H1 (cell line): ENCODE measurements around the gene IL16. TPM values are rescaled to one million over a fixed set of nuclear protein-coding genes. Genes with fewer than 3 reads are reported as not detected.

ENCODE experiments used
- CTCF ChIA-PET: fragments of 300-600 bp; sonication (Branson Sonifier 250); formaldehyde crosslinking; loops from one replicate; lab custom pipeline; 2021; ENCODE audit not compliant: partially characterized antibody; lab: Charles Lee
- POLR2A ChIA-PET: fragments of 300-600 bp; sonication (Branson Sonifier 250); formaldehyde crosslinking; loops from one replicate; lab custom pipeline; 2021; ENCODE audit warnings: inconsistent platforms; ENCODE audit not compliant: partially characterized antibody; lab: Charles Lee
- DNase-seq, 2 experiments: peaks; one replicate each; pipeline versions ENCODE4 v3.0.0 to v3.0.0-alpha.2; 2010 to 2022; ENCODE audit warnings: low spot score in 2 of 2, low read depth in 1 of 2, mixed read lengths in 1 of 2
- FAIRE-seq: peaks from 2 replicates; lab custom pipeline; 2011; peaks lifted over from hg19 to GRCh38; lab: Jason Lieb, UNC
- H2AFZ ChIP-seq: 2 replicates; pipeline ENCODE4 v1.8.1; 2012; ENCODE audit warnings: low read length, inconsistent platforms
- H2AK5ac ChIP-seq: 2 replicates; pipeline ENCODE4 v1.6.1; 2013; ENCODE audit warnings: low read depth, low read length
- H2BK120ac ChIP-seq: replicated peaks from 2 replicates; pipeline ENCODE3; 2013; ENCODE audit warnings: low read depth, low read length, inconsistent platforms
- H2BK12ac ChIP-seq: 2 replicates; pipeline ENCODE4 v1.6.1; 2013; ENCODE audit warnings: low read depth, low read length
- H2BK15ac ChIP-seq: 2 replicates; pipeline ENCODE4 v1.6.1; 2013; ENCODE audit warnings: low read length
- H2BK20ac ChIP-seq: 2 replicates; pipeline ENCODE4 v1.6.1; 2013; ENCODE audit warnings: low read length
- H2BK5ac ChIP-seq: 2 replicates; pipeline ENCODE4 v1.6.1; 2013; ENCODE audit warnings: low read depth, low read length
- H3K14ac ChIP-seq: 2 replicates; pipeline ENCODE4 v1.6.1; 2013; ENCODE audit warnings: inconsistent platforms; ENCODE audit not compliant: insufficient read length
- H3K18ac ChIP-seq: 2 replicates; pipeline ENCODE4 v1.6.1; 2013; ENCODE audit warnings: low read length; ENCODE audit errors: extremely low read depth
- H3K23ac ChIP-seq: 2 replicates; pipeline ENCODE4 v1.6.1; 2013; ENCODE audit warnings: inconsistent platforms; ENCODE audit not compliant: insufficient read length
- H3K23me2 ChIP-seq: 2 replicates; pipeline ENCODE4 v1.6.1; 2013; ENCODE audit warnings: low read depth, low read length
- H3K27ac ChIP-seq: 2 replicates; pipeline ENCODE4 v1.6.1; 2011; ENCODE audit warnings: low read depth, low read length, inconsistent platforms
- H3K27me3 ChIP-seq, 4 experiments: replicated peaks in 1 of 4; 1 replicate in 1 of 4; 2 replicates in 3 of 4; pipeline versions ENCODE4 v1.6.1 to v1.8.1; 2011 to 2013; ENCODE audit warnings: low read length in 3 of 4, mild to moderate bottlenecking in 3 of 4, inconsistent platforms in 2 of 4, mixed read lengths in 2 of 4, moderate library complexity in 1 of 4; ENCODE audit not compliant: control insufficient read depth in 3 of 4, insufficient read depth in 3 of 4; ENCODE audit errors: extremely low read depth in 1 of 4
- H3K36me3 ChIP-seq, 4 experiments: 2 replicates each; pipeline versions ENCODE4 v1.6.1 to v1.8.1; 2011 to 2013; ENCODE audit warnings: mild to moderate bottlenecking in 4 of 4, low read length in 3 of 4, moderate library complexity in 2 of 4, control low read depth in 1 of 4, inconsistent platforms in 1 of 4; ENCODE audit not compliant: insufficient read depth in 4 of 4, control insufficient read depth in 2 of 4
- H3K4ac ChIP-seq: replicated peaks from 2 replicates; pipeline ENCODE3; 2013; ENCODE audit warnings: low read length, low read depth, mixed read lengths, inconsistent platforms; ENCODE audit not compliant: insufficient read length
- H3K4me1 ChIP-seq, 4 experiments: replicated peaks in 1 of 4; 1 replicate in 1 of 4; 2 replicates in 3 of 4; pipeline versions ENCODE4 v1.6.1 to v1.8.1; 2011 to 2013; ENCODE audit warnings: low read length in 3 of 4, inconsistent platforms in 2 of 4, mixed read lengths in 1 of 4; ENCODE audit not compliant: insufficient read depth in 4 of 4, control insufficient read depth in 3 of 4
- H3K4me2 ChIP-seq, 2 experiments: 2 replicates each; pipeline versions ENCODE4 v1.6.1 to v1.8.1; 2011 to 2013; ENCODE audit warnings: low read depth in 2 of 2, low read length in 2 of 2, control low read depth in 1 of 2, inconsistent platforms in 1 of 2, mild to moderate bottlenecking in 1 of 2; ENCODE audit not compliant: insufficient read depth in 1 of 2
- H3K4me3 ChIP-seq, 4 experiments: fragments of 200-600, 300-600 bp in 1 of 4; sonication (generic), shearing (Covaris generic), sonication (Bioruptor Twin) in 1 of 4; 2 replicates each; pipeline versions ENCODE4 v1.5.1 to v1.8.1; 2011 to 2016; ENCODE audit warnings: low read length in 4 of 4, low read depth in 3 of 4, control low read depth in 2 of 4, inconsistent platforms in 2 of 4, mild to moderate bottlenecking in 2 of 4, mixed read lengths in 1 of 4, moderate library complexity in 1 of 4; ENCODE audit not compliant: insufficient read depth in 2 of 4; ENCODE audit errors: extremely low read depth in 1 of 4
- H3K56ac ChIP-seq: replicated peaks from 2 replicates; pipeline ENCODE3; 2013; ENCODE audit warnings: low read depth, mild to moderate bottlenecking, mixed read lengths, low read length, inconsistent platforms; ENCODE audit not compliant: insufficient read length
- H3K79me1 ChIP-seq: 2 replicates; pipeline ENCODE4 v1.6.1; 2013; ENCODE audit warnings: low read depth, low read length, control low read depth
- H3K79me2 ChIP-seq, 2 experiments: 2 replicates each; pipeline versions ENCODE4 v1.6.1 to v1.8.1; 2012 to 2013; ENCODE audit warnings: low read length in 2 of 2, mild to moderate bottlenecking in 2 of 2, inconsistent platforms in 1 of 2; ENCODE audit not compliant: insufficient read depth in 2 of 2, control insufficient read depth in 1 of 2
- H3K9ac ChIP-seq, 4 experiments: replicated peaks in 1 of 4; 1 replicate in 1 of 4; 2 replicates in 3 of 4; pipeline versions ENCODE4 v1.6.1 to v1.8.1; 2011 to 2013; ENCODE audit warnings: low read depth in 3 of 4, low read length in 3 of 4, control low read depth in 2 of 4, mild to moderate bottlenecking in 2 of 4, moderate library complexity in 2 of 4, inconsistent platforms in 1 of 4; ENCODE audit errors: extremely low read depth in 1 of 4
- H3K9me3 ChIP-seq, 2 experiments: 2 replicates each; pipeline versions ENCODE4 v1.6.1 to v1.8.1; 2012 to 2013; ENCODE audit warnings: mild to moderate bottlenecking in 2 of 2, moderate library complexity in 2 of 2, control low read depth in 1 of 2, inconsistent platforms in 1 of 2, low read depth in 1 of 2, low read length in 1 of 2, mixed read lengths in 1 of 2; ENCODE audit not compliant: insufficient read depth in 2 of 2
- H4K20me1 ChIP-seq, 2 experiments: replicated peaks in 1 of 2; 2 replicates each; pipeline versions ENCODE3 to v1.8.1; 2011 to 2013; ENCODE audit warnings: inconsistent platforms in 2 of 2, low read length in 2 of 2, mild to moderate bottlenecking in 1 of 2; ENCODE audit not compliant: insufficient read depth in 2 of 2, control insufficient read depth in 1 of 2
- H4K5ac ChIP-seq: 2 replicates; pipeline ENCODE4 v1.6.1; 2013; ENCODE audit warnings: low read length, low read depth, mixed read lengths, inconsistent platforms; ENCODE audit not compliant: insufficient read length
- H4K8ac ChIP-seq: 2 replicates; pipeline ENCODE4 v1.8.0; 2013; ENCODE audit warnings: mild to moderate bottlenecking, moderate library complexity, low read length, inconsistent platforms; ENCODE audit not compliant: insufficient read depth; ENCODE audit errors: extremely low read depth
- H4K91ac ChIP-seq: replicated peaks from 2 replicates; pipeline ENCODE3; 2013; ENCODE audit warnings: low read length, mixed read lengths, inconsistent platforms; ENCODE audit not compliant: insufficient read length
- CTCF ChIP-seq, 3 experiments: IDR thresholded peaks; 1 replicate in 2 of 3; 2 replicates in 1 of 3; pipeline versions ENCODE4 v1.5.1 to v1.6.1; 2011; ENCODE audit warnings: low read length in 3 of 3, mild to moderate bottlenecking in 3 of 3, inconsistent platforms in 2 of 3, low read depth in 1 of 3, moderate library complexity in 1 of 3; ENCODE audit not compliant: insufficient read depth in 1 of 3; ENCODE audit errors: control extremely low read depth in 1 of 3
- EZH2 ChIP-seq: fragments of 200-600 bp; sonication (generic); IDR thresholded peaks from 2 replicates; pipeline ENCODE4 v1.7.1; 2012; ENCODE audit warnings: low read depth, mild to moderate bottlenecking, moderate library complexity, low read length, inconsistent platforms; ENCODE audit not compliant: severe bottlenecking
- MAFK ChIP-seq: IDR thresholded peaks from 2 replicates; pipeline ENCODE4 v1.6.1; 2012; ENCODE audit warnings: low read depth, mild to moderate bottlenecking, improper control_type of control experiment, low read length
- NANOG ChIP-seq: IDR thresholded peaks from 2 replicates; pipeline ENCODE4 v1.6.1; 2011; ENCODE audit warnings: low read length, low read depth, mild to moderate bottlenecking, inconsistent platforms; ENCODE audit not compliant: insufficient read depth, poor library complexity, severe bottlenecking
- POLR2A ChIP-seq, 2 experiments: IDR thresholded peaks; 1 replicate in 1 of 2; 2 replicates in 1 of 2; pipeline ENCODE4 v1.6.1; 2011; ENCODE audit warnings: low read depth in 2 of 2, low read length in 2 of 2, mild to moderate bottlenecking in 2 of 2; ENCODE audit errors: control extremely low read depth in 1 of 2
- RAD21 ChIP-seq, 2 experiments: IDR thresholded peaks in 1 of 2; conservative IDR thresholded peaks in 1 of 2; 2 replicates each; pipeline ENCODE4 v1.6.1; 2011; ENCODE audit warnings: low read depth in 2 of 2, low read length in 2 of 2, improper control_type of control experiment in 1 of 2, inconsistent platforms in 1 of 2, mild to moderate bottlenecking in 1 of 2, moderate library complexity in 1 of 2
- SAP30 ChIP-seq: fragments of 300-600 bp; sonication (generic); IDR thresholded peaks from 2 replicates; pipeline ENCODE4 v1.7.1; 2012; ENCODE audit warnings: low read length, moderate library complexity, mild to moderate bottlenecking, inconsistent platforms; ENCODE audit not compliant: insufficient read depth, insufficient replicate concordance
- SP2 ChIP-seq: IDR thresholded peaks from 2 replicates; pipeline ENCODE4 v1.6.1; 2012; ENCODE audit warnings: mild to moderate bottlenecking, low read length, inconsistent platforms
- SP4 ChIP-seq: IDR thresholded peaks from 2 replicates; pipeline ENCODE4 v1.6.1; 2012; ENCODE audit warnings: low read length, inconsistent platforms
- YY1 ChIP-seq: IDR thresholded peaks from 2 replicates; pipeline ENCODE4 v1.6.1; 2011; ENCODE audit warnings: low read depth, mild to moderate bottlenecking, low read length
- WGBS, 2 experiments: shearing (Covaris generic) in 1 of 2; methylation state at CpG; one replicate each; pipeline versions ENCODE4 v1.1.6 to v1.1.7; 2013 to 2015; ENCODE audit warnings: low lambda C conversion rate in 2 of 2, mixed read lengths in 2 of 2, inconsistent platforms in 1 of 2, low coverage in 1 of 2, missing lambda C conversion rate in 1 of 2; ENCODE audit not compliant: insufficient replicate concordance in 2 of 2, insufficient coverage in 1 of 2, insufficient read length in 1 of 2; ENCODE audit errors: extremely low coverage in 1 of 2, missing lambda C conversion rate in 1 of 2; 5-methylcytosine and 5-hydroxymethylcytosine counted together
- polyA plus RNA-seq, 7 experiments: library from polyadenylated mRNA; depleted of rRNA in 3 of 7; stranded (reverse) in 5 of 7; unstranded in 2 of 7; fragments of >200 nt in 5 of 7; fragments of 200-250 nt in 2 of 7; gene quantifications; 1 replicate in 5 of 7; 2 replicates in 1 of 7; 4 replicates in 1 of 7; pipeline versions ENCODE4 v1.2.1 to v1.2.3, GENCODE V29; 2011 to 2013; ENCODE audit warnings: missing spikeins in 2 of 7, mixed read lengths in 2 of 7
- total RNA-seq: library from RNA; stranded (reverse); fragmentation: NEBNext Ultra II Directional; extraction: Animal tissue kit (Norgen Biotek cat#: 25700); gene quantifications from 2 replicates; pipeline ENCODE4 v1.2.1, GENCODE V29; 2021

Gene IL16
- total and polyA plus RNA-seq, 2 of the 8 experiments (the other 6 are each of a cell fraction or from before 2014, with no cell fraction given) = 0.03 to 0.09 TPM

GRCh38 chr15:81199031-81199779 lies 2.5 kb downstream of the IL16 start:
- Histone ChIP-seq H3K36me3 (no peaks in the 10 kb centered on the region), H2AK5ac (no peak overlapping the region), H2BK120ac (no peak overlapping the region), H4K20me1 (no peaks in the 10 kb centered on the region), H3K56ac (no peak overlapping the region), H3K79me1 (no peaks in the 10 kb centered on the region), H2AFZ (no peak overlapping the region), H3K4ac (no peak overlapping the region), H3K4me1 (no peaks in the 10 kb centered on the region)
- DNase-seq (peak in 1 of 2 experiments; percentile 44), FAIRE-seq (no peak)
- TF ChIP-seq RAD21 (IDR thresholded peaks at IDR 0.05 in 1 of 2, conservative IDR thresholded peaks at IDR 0.05 in 1 of 2; ENCODE audit: low read depth in 2 of 2, low read length in 2 of 2) = peak in 1 of 2 experiments; percentile 9; a peak in 1 of 4 replicates
- no peak for TF ChIP-seq EZH2
- no peak for TF ChIP-seq MAFK
- TF ChIP-seq SP4 = no peak
- no peak for TF ChIP-seq NANOG
- no peak for TF ChIP-seq POLR2A (IDR thresholded peaks at IDR 0.05; ENCODE audit: control extremely low read depth in 1 of 2, low read depth in 2 of 2, low read length in 2 of 2)
- TF ChIP-seq SP2 = no peak
- no peak for TF ChIP-seq SAP30
- TF ChIP-seq YY1 = no peak
- peak; percentile 24 to 73 (median 48) for TF ChIP-seq CTCF (IDR thresholded peaks at IDR 0.05; ENCODE audit: control extremely low read depth in 1 of 3, insufficient read depth in 1 of 3, low read depth in 1 of 3, low read length in 3 of 3)
- TF ChIP-seq, all 59 proteins: peak for 2
- Histone ChIP-seq H3K4me2 (no peak overlapping the region), H3K23ac (no peak overlapping the region), H3K27me3 (no peaks in the 10 kb centered on the region), H3K9me3 (no peaks in the 10 kb centered on the region), H4K91ac (no peak overlapping the region), H3K14ac (no peak overlapping the region), H2BK15ac (no peak overlapping the region), H3K79me2 (no peaks in the 10 kb centered on the region), H2BK5ac (no peak overlapping the region), H3K23me2 (no peaks in the 10 kb centered on the region; the same call in 1 of the 2 replicates), H3K4me3 (no peak overlapping the region), H2BK12ac (no peak overlapping the region), H3K27ac (no peak overlapping the region), H4K8ac (no peak overlapping the region), H4K5ac (no peak overlapping the region), H3K9ac (no peak overlapping the region), H3K18ac (no peak overlapping the region), H2BK20ac (no peak overlapping the region)
- POLR2A ChIA-PET = no interaction called here
- 80% methylated on average over 11 of the region's 11 CpGs; no CpG with 5 or more reads in 1 of the 2 experiments for WGBS, 2 experiments
- CTCF ChIA-PET = interaction anchor here (0.9 to 6.5 kb wide), 7 partner anchors 14 to 93 kb away, joined by 3 to 46 read pairs (median 5); no protein-coding TSS in a partner anchor
